GM21390 (cell line): ENCODE data around the gene FMO1.
"Not testable (repeated sequence)": the region's sequence is repeated elsewhere in the genome, so short reads cannot be mapped to it uniquely, and the experiment has no call there.

Experiments
- ATAC-seq: cut with Tn5 transposase; IDR thresholded peaks from one replicate; pipeline ENCODE4 v1.9.1; 2021; ENCODE audit not compliant: unreplicated experiment

The FMO1 gene, protein sequence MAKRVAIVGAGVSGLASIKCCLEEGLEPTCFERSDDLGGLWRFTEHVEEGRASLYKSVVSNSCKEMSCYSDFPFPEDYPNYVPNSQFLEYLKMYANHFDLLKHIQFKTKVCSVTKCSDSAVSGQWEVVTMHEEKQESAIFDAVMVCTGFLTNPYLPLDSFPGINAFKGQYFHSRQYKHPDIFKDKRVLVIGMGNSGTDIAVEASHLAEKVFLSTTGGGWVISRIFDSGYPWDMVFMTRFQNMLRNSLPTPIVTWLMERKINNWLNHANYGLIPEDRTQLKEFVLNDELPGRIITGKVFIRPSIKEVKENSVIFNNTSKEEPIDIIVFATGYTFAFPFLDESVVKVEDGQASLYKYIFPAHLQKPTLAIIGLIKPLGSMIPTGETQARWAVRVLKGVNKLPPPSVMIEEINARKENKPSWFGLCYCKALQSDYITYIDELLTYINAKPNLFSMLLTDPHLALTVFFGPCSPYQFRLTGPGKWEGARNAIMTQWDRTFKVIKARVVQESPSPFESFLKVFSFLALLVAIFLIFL

DNA sequence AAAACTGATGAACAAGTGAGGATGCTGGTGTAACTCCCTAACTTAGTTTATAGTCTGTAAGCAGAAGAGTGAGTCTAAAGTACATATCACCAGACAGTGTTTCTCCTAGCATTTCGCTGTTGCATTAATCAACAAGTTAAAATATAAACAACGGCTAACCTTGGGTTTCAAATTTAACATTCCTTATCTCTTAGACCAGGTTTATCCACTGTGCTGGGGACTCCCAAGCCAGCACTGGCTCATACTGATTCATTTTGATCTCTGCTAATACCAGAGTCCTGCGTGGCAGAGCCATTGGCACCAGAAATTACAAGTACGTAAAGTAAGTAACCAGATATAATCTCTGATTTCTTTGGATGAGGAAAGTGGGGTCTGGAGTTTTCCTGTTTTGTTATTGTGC, at the start of gene FMO1:
Gene FMO1, plus strand, starts transcription at position 193 of the 400 bp plus-strand sequence. CDS start 9,594 bp downstream, outside the sequence.
- ATAC-seq = no peak

DNA sequence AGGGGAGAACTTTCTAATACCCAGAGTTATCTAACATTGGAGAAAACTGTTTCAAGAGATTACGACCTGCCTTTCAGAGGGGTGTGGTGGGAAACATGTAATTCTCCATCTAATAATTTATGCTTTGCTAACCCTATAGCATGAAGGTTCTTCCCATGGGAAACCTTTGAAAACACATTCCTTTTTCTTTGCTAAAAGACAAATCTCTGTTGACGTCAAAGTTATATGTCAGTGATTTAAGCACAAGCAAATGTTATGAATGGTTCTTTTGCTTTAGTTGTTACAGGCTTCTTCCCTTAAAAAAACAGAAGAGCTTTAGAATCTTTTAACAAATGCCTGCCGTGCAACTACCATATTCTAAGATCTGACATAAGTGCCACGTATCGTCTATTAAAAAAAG, 44.0 kb upstream of the FMO1 start:
- no peak for ATAC-seq

DNA sequence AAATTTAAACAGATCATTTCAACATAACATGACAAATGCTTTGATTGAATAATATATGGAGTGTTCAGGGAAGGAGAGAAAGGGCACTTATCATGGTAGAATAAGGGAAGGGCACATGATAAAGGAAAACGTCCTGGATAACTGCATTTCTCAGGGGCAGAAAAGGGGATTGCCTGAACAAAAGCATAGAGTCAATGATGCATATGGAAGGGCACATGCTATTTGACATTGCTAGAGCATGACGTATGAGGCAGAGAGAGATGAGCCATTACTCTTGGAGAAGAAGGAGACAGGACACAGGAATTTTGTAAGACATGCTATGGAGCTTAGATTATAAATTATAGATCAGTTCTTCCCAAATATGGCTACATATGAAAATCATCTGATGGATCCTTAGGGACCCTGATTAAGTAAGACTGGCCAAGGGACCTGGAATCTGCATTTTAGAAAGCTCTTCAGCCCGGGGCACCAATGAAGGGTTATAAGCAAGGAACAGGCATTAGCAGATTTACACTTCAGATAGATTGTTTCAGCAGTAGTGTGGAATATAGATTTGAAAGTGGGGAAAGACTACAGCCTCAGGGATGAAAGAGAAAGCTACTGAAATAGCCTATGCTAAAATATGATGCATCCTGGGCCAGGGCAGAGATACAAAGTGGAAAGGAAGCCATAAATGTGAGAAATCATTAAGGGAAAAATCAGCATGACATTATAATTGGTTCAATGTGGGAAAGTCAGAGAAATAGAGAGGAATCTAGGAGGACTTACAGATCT, 41.9 kb upstream of the FMO1 start:
- no peak for ATAC-seq

DNA sequence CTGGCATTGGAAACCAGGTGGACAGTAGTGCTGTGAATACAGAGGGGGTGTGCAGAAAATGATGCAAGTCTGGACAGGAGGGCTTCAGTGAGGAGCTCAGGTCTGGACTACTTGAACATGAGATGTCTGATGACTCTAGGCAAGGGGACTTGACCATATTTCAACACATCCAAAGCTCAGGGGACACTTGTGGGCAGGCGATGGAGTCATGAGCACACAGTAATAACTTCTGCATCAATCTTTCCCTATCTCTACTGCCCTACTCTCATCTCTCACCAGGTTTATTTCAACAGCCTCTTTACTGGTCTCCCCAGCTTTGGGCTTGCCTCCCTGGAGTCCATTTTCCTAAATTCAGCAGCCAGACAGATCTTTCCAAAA, 41.3 kb upstream of the FMO1 start:
- ATAC-seq = no peak

DNA sequence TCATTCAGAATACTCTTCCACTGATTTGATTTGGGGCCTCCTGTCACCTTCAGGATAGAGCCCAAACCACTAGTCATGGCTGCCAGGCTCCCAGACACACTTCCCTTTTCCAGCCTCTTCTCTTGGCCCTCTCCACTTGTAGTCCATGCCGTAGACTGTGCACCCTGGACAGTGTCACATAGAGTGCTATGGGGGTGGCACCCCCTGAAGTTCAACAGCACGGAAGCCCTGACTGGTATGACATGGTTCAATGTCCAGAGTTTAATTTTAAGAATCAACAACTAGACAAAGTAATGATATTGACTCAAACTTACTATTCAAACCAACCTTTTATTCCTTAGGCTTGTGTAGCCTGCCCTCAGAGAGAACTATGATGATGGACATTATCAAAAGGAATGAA, 40.9 kb upstream of the FMO1 start:
- ATAC-seq = no peak

DNA sequence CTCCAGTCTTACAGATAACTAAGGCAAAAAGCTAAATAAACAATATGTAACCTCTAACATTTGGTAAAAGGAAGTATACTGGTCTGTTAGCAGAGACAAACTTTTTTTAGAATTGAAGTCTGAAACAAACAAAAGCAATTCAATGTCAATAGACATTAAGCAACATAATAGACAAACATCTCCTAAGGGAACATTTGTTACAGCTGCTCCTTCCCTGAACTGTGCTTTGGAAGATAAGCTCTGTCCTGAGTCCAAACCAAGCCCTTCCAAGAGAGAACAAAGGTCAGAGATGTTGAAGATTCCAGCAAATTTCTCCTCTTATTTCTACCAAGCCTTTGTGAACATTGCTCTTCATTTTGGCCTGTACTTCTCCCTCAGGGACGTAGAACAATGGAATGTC, 37.9 kb upstream of the FMO1 start:
- no peak for ATAC-seq

DNA sequence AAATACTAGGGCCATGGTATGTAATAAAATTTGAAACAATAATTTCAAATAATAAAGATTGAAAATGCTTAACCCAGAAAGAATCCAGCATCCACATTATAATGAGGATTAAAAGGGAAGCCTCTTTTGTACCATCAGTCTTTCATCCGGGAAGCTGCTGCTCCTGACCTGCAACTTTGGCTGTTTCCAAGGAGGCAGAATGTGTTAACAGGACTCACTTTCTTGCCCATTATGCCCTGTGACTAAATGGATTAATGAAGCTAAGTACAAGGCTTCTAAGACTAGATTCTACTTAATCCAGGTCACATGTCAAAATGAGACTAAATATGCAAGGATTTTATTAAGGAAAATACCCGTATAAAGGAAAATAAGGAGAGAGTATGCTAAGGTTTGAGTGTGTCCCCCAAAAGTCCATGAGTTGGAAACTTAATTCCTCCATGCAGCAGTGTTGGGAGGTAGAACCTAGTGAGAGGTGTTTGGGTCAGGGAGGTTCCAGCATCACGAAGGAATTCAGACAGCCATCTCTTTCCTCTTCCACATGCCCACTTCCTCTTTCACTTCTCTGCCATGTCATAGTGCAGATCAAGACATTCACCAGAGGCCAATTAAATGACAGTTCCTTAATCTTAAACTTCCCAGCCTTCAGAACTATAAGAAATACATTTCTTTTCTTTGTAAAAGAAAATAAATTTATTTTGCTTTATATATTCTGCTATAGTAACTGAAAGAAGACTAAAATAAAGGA, 35.5 kb upstream of the FMO1 start:
- ATAC-seq = no peak

DNA sequence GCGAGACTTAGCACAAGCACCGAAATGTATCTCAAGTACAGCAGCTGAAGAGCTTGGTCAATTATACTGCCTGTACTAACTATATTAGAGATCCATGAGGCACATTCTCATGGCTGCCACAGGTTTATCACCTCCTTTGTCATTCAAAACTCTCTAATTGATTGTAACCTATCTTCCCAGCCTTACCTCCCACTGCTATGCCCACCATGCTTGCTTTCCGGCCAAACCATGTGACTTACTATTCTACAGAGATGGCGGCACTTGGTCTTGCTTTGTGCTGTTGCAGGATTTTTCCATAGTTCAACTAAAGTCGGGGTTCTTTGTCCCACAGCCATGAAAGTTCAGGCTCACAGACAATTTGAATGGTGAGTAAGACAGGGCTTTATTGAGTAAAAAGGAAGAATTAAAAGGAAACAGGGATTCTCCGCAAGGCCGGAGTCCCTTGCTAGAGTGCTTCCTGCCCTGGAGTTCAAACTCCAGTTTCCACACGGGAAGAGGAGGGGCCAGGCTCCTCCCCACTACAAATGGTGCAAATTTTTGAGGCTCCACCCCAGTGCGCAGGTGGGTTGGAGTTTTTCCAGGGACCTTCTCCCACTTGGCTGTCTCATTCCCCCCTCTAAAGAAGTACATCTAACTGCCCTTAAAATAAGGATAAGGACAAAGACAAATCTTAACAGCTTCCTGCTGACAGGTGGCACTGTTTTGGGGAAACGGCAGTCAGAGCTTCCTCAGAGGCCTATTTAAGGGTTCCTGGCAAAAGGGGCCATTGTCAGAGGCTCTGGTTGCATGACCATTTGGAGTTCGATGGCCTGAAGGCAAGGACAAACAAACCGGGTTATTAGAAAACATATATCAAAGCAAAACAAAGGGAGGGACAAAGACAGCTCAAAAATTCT, 34.5 kb upstream of the FMO1 start:
- no peak for ATAC-seq

DNA sequence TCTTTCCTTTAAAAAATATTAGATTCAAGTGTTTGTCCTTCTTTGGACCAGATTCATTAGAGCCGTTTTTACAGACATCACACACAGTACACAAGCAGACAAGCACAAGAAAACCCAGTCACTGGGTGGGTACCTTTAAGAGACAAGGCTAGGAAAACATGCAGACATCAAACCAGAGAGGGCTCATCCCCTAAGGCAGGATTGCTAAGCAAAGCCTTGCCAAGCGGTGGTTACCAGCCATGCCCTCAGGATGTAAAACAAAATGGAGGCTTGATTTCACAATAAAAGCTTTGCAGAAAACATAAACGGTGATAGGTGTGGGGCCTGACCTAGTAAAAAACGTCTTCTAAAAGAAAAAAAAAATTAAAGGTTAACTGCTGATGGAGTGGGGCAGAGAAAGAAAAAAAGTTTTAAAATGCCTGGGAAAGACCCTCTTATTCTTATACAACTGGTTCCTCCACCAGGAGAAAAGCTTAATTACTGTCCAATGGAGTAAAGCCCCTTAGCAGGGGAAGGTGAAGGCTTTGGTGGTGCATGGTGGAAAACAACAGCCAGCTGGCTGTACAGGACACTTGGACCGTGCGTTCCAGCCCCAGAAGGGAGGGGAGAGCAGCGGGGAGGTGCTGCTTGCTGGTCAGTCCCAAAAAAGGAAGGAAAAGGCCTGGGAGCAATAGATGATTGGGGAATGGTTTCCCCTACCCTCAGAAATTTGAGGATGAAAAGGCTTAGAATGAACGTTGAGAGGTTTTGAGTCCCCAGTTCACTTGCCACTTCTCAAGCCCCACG, 30.4 kb upstream of the FMO1 start:
- no peak for ATAC-seq

DNA sequence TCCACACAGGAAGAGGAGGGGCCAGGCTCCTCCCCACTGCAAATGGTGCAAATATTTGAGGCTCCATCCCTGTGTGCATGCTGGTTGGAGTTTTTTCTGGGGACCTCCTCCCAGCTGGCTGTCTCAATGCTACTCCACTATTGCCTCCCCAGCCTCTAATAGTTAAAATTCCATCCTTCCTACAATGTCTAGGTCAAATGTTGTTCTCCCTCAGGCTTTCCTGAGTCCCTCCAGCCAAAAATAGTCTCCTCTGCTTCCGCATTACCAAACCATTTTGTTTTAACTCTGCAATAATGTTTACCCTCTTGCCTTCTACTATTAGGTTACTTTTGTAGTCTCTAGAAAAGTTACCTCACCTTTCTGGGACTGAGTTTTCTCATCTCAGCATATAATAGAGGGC, 29.6 kb upstream of the FMO1 start:
- no peak for ATAC-seq

DNA sequence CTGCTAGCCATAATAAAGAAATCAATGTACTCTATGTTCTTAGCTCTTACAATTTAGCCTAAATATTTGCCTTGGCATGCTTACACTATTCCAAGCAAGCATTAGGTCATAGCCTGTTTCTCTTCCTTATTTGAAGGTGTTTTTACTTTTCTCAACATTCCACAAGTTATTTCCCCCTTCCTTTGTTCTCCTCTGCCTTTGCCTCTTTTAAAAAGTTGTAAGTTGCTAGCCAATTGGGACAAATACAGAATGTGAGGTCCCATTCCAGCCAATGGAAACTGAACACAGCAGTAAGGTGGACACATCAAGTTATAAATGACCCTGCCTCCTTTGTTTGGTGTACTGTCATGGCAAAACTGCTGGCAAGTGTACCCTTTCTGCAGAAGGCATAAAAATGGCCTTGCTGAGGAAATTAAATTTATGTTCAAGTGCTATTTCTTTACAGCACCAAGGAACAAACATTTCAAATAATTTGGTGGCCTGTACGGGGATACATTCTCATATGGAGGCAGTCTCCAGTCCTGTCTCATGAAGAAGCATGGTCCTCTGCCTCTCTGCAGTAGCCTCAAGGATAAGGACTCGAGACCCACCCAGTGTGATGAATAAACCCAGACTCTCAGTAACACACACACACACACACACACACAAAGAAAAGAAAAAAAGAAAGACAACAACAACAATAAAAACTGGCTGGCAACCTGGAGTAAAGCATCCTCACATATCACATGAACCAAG, 28.8 kb upstream of the FMO1 start:
- no peak for ATAC-seq

DNA sequence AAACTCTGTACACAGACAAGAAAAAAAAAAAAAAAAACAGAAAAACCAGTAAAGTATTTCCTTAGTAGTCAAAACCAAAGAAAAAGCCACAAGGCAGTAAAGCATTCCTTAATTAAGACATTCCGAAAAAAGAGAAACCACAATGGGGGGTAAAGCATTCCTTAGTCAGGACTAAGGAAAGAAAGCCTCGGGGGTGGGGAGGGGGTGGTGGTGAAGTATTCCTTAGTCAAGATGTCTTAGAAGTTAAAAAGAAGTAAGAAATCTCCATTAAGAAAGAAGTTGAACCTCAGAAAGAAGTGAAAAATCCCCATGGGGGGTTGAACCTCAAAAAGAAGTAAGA, 28.2 kb upstream of the FMO1 start:
- no peak for ATAC-seq

DNA sequence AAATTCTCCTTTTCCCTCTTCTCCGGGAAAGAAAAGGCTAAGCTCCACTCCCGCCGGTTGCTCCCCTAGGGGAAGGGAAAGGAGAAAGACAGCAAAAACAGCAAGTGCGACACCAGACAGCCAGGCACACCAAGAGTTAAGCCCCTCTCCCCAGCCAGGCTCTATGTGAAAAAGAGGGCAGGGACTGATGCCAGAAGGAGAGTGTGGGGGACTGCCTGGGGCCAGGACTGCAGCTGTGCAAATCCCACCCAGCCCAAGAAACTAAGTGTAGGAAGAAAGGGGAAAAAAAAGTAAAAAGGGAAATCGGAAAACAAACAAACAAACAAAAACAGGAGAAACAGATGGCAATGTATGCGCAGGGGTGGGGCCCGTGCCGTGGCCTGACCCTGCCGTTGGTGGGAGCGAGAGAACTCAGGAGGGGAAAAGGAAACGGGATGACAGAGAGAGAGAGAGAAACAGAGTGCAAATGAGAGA, 27.7 kb upstream of the FMO1 start:
- ATAC-seq = no peak

DNA sequence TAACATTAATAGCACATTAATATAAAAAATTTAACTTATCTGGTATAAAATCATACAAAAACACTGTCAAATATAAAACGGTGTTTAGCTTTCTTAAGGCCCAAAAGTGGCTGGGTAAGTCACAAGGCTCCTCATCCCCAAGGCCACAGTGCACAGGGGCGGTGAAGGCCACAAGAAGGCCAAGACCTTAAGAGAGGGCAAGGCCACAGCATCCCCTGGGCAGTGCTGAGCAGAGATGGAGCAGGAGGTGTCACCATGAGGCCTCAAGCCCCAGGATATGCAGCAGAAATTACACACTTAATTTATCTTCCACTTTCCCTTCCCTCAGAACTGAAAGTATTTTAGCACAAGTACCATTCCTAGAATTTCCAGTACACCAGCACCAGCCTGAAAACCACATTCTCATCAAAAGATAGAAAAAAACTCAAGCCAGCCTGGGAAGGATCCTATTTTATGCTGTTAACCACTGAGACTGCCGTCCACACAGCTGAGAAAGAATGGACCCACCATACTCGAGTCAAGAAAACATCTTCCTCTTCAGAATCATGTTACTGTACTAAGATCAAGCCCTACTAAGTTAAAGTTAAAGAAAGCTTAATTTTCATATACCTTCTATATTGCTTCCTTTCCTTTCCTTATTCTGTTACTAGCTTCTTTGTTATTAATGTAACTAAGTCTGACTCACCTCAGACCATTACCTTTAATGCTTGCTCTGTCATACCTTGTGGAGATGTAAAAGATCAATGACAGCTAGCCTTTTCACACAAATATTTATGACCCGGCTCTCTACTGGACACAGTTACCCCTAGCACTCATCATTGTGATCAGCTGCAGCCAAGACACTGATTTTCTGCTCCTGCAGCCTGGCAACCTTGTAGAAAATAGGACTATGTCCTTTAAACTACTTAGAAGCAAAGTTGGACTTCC, 26.4 kb upstream of the FMO1 start:
- ATAC-seq = no peak

DNA sequence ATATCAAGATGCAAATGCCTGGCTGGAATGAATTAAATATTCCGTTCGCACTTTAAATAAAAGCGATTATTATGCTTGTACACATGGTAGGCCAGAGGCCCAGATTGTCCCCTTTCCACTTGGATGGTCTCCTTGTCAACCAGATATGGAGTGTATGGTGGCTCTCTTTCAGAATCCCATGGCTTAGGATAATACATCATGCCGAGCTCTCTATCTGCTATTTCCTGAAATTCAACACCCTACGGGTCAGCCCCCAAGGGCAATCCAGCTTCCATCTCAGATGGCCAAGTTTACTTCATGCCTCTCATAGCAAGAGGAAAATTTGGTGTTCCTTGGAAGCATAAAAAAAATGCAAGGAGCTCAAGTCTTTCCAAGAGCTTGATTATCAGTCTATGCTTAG, 25.4 kb upstream of the FMO1 start:
- no peak for ATAC-seq

DNA sequence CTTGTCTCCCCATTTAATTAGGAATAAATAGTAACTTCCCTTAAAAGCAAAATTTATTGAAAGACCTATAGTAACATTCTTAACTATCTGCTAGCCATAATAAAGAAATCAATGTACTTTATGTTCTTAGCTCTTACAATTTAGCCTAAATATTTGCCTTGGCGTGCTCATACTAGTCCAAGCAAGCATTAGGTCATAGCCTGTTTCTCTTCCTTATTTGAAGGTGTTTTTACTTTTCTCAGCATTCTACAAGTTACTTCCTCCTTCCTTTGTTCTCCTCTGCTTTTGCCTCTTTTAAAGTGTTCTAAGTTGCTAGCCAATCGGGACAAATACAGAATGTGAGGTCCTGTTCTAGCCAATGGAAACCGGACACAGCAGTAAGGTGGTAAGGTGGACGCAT, 24.0 kb upstream of the FMO1 start:
- not testable (repeated sequence) for ATAC-seq

DNA sequence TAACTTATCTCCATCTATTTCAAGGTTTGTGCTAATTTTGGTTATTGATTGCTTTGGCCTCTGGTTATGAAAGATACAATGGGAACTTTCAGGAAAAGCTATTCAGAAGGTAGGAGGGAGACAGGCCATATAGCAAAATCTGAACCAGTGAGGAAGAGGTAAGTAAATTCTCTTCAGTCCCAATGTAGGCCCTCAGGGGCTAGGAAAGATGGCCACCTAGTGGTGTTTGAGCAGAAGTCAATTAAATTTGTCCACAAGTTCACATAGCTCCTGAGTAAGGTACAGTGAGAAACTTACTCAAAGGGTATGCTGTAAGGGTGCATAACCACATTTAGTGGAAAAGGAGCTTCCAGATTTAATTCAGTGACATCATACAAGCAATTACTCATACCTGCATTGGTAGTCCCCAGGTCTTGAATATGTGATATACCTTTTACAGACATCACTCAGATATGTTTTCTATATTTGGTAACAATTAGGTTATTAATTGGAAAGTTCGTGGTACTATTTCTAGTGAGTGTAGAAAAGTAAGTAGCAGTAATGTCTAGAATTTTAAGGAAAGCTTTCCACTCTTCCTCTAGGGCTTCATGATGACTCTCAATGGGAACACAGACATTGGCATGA, 21.4 kb upstream of the FMO1 start:
- peak; percentile 92 for ATAC-seq
